Measurements from ENCODE around the gene SLC36A3. TPM values are rescaled to one million over a fixed set of nuclear protein-coding genes. Genes with fewer than 3 reads are reported as not detected.
"Not testable (repeated sequence)": the region's sequence is repeated elsewhere in the genome, so short reads cannot be mapped to it uniquely, and the experiment has no call there.

The SLC36A3 gene
- total RNA-seq, 1 donor = not detected

DNA sequence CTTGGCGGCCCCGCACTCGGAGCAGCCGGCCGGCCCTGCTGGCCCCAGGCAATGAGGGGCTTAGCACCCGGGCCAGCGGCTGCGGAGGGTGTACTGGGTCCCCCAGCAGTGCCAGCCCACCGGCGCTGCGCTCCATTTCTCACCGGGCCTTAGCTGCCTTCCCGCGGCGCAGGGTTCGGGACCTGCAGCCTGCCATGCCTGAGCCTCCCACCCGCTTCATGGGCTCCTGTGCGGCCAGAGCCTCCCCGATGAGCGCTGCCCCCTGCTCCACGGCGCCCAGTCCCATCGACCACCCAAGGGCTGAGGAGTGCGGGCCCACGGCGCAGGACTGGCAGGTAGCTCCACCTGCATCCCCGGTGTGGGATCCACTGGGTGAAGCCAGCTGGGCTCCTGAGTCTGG, 5.7 kb upstream of the SLC36A3 start:
- not testable (repeated sequence) for DNase-seq (ENCODE audit: low read depth in 2 of 3, low spot score in 2 of 3)

- DNase-seq (ENCODE audit: low read depth in 2 of 3, low spot score in 2 of 3) = peak in 2 of 3 donors; percentile 28 to 54
Measured at GRCh38 chr5:151298063-151298855, 5.3 kb downstream of the SLC36A3 start.

DNA sequence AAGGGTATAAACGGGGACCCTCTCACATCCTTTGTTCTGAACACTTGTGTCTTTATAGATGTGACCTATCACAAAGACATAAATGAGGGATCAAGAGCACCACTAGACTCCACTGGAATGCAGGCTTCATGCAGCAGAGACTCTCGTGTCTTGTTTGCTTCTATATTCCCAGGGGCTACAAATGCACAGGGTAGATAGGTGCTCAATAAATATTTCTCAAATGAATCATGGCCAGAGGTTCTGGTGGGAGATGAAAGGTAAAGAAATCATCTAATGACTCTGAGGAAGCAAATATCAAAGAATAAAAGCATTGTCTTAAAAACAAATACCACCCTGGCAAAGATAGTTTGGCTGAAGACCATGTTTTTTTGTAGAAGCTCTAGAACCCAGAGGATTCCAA, 6.6 kb downstream of the SLC36A3 start:
- no peak for DNase-seq (ENCODE audit: low read depth in 2 of 3, low spot score in 2 of 3)

DNA sequence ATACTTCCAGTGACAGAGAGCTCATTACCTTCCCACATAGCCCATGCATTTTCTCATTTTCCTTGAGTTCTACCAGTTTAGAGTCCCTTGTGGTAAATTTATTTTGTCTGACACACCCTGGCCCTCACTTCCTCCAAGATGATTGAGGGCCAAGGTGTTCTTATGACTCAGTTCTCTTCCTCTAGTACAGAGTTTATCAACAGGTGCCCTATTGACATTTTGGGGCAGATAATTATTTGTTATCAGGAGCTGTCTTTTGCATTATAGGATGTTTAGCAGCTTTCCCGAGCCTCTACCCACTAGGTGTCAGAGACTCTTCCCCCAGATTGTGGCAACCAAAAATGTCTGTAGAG, 7.1 kb downstream of the SLC36A3 start:
- DNase-seq (ENCODE audit: low read depth in 2 of 3, low spot score in 2 of 3) = no peak

DNA sequence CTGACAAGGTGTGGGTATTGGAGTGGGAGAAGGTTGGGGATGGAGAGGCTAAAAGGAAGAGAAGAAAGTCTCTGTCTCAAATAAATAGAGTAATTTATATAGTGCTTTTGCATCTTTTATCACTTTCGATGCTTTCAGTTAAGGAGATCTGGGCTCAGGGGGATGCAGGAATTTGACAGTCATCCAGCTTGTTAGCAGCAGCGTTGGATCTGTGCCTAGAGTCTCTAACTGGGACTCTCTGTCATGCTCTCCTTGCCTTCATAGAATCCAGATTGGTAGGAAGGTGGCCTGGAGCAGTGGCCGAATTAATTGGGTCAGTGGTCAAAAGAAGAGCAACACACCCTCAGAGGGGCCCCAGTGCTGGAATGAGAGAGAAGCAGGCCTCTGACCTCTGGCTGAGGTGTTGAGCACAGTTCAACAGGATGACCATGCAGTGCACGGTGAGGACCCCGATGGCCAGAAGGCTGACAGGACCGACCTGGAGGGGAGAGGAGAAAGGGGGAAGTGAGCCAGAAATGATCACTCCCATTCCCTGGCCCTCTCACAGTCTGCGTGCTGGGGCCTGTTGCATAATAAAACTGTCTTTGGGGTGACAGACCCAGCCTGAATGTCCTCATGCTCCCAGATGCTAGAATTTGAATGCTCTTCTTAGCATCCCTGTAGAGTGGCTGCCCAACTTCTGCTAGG, 7.6 kb downstream of the SLC36A3 start:
- DNase-seq (ENCODE audit: low read depth in 2 of 3, low spot score in 2 of 3) = no peak

DNA sequence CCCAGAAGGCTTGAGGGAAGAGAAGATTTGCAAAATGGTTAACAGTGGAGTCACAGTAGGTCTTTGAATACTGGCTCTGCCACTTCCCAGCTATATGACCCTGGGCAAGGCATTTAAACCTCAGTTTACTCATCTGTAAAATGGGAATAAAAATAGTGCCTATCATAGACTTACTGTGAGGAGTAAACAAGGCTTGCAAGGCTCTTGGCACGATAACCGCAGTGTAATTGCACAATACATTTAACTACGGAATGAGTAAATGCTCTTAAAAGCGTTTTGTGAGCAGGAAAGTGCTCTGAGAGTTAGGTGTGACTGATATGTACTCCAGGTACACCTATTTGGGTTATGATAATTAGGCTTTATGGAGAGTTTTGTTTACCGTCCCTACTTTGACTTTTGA, 8.4 kb downstream of the SLC36A3 start:
- no peak for DNase-seq (ENCODE audit: low read depth in 2 of 3, low spot score in 2 of 3)

DNA sequence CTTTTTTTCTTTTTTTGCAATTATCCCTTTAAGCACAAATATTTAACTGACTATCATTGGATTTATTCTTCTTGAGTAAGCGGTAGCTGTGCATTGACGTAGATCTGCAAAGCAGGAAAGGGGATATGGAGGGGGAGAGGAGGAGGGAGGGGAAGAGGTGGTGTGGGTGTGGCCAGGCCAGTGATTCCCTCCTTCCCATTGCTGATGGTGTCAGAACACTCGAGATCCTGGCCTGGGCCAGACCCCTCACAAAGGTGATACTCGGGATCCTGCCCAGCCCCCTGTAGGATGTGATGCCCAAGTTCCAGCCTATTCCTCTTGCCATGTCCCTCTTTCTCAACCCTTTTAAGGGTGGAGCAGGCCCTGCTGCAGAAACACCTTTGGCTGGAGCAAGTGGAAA, 9.9 kb downstream of the SLC36A3 start:
- DNase-seq (ENCODE audit: low read depth in 2 of 3, low spot score in 2 of 3) = no peak

- no peak for DNase-seq (ENCODE audit: low read depth in 2 of 3, low spot score in 2 of 3)
Measured at GRCh38 chr5:151288180-151288579, 15.4 kb downstream of the SLC36A3 start.

DNA sequence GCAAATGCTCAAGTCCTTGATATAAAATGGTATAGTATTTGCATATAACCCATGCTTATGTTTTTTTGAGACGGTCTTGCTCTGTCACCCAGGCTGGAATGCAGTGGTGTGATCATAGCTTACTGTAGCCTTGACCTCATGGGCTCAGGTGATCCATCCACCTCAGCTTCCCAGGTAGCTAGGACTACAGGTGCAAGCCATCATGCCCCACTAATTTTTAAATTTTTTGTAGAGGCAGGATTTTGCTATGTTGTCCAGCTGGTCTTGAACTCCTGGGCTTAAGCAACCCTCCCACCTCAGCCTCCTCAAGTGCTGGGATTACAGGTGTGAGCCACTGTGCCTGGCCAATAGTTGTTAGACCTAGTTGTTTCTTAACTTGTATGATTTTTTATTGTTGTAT, 17.3 kb downstream of the SLC36A3 start:
- DNase-seq (ENCODE audit: low read depth in 2 of 3, low spot score in 2 of 3) = no peak

GRCh38 chr5:151285683-151286082, 17.9 kb downstream of the SLC36A3 start:
- DNase-seq (ENCODE audit: low read depth in 2 of 3, low spot score in 2 of 3) = no peak

GRCh38 chr5:151284392-151284967, 19.1 kb downstream of the SLC36A3 start:
- no peak for DNase-seq (ENCODE audit: low read depth in 2 of 3, low spot score in 2 of 3)

DNA sequence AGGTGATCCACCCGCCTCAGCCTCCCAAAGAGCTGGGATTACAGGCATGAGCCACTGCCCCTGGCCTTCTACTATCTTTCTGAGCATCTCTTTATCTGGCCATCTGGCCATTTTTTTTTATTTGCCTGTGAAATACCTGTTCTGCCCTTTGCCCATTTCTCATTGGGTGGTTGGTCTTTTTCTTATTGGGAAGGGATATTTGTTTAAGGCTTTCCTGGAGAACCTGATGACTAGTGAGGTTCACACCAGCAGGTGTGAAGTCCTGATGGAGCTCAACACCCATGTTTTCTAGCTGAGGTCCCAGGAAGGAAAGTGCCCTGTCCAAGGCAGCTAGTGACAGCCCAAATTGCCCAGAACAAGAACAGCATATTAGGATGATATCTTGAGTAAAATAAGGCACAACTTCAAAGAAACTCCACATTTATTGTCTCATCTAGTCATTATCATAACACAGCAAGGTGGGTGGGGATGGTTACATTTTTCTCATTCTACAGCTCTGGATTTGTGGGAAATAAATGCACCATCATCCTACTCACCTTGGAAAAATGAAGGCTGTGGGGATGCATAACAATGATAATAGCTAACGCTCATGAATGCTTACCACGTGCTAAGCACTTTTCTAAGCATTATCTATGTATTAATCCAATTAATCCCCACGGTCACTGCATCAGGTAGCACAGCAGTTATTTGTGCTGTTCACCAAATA, 20.3 kb downstream of the SLC36A3 start:
- DNase-seq (ENCODE audit: low read depth in 2 of 3, low spot score in 2 of 3) = no peak

DNA sequence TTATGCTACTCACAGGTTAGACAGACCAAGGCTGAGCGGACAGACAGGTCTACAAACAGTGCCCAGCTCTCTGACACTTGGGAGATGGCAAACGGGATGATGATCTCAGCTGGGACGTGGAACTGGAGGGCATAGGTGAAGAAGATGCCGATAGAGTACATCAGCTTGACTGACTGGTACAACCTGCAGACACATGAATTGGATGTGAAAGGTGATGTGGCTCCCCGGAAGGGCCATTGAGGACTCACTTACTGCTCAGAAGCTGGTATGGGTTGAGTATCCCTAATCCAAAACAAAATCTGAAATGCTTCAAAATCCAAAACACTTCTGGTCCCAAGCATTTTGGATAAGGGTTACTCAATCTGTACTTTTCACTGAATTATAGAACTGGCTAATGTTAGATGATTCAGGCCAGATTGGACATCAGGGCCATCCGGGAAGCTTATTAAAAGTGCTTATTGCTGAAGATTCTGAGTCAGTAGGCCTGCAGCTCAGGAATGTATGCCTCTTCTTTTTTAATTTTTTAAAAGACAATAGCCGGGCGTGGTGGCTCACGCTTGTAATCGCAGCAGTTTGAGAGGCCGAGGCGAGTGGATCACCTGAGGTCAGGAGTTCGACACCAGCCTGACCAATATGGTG, 22.4 kb downstream of the SLC36A3 start:
- DNase-seq (ENCODE audit: low read depth in 2 of 3, low spot score in 2 of 3) = no peak

- no peak for DNase-seq (ENCODE audit: low read depth in 2 of 3, low spot score in 2 of 3)
Measured at GRCh38 chr5:151280443-151280842, 23.1 kb downstream of the SLC36A3 start.

DNA sequence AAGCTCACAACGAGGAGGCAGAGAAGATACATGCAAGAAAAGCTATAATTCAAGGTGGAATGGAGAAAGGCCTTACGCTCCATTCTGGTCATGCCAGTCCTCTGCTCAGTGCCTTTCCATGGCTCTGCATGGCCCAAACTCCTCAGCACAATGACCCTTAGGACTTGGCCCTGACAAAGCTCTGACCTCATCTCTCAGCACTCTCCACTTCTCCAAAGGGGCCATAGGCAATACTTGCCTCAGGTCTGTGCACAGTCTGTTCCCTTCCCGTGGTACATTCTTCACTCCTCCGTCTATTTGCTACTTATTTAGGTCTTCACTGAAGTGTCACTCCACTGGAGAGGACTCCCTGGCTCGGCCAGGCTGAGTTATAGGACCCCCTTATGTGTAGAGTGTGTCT, 24.7 kb downstream of the SLC36A3 start:
- DNase-seq (ENCODE audit: low read depth in 2 of 3, low spot score in 2 of 3) = no peak

DNA sequence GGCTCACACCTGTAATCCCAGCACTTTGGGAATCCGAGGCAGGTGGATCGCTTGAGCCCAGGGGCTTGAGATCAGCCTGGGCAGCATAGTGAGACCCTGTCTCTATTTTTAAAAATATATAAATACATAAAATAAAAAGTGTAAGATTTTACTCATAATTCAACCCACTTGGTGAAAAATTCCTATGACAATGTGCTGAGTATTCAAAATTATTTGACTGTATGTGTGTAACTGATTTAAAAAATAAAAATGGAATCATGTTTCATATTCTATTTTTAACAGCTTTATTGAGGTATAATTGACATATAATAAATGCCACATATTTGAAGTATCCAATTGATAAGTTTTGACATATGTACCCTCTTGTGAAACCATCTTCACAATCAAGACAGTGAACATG, 27.8 kb downstream of the SLC36A3 start:
- no peak for DNase-seq (ENCODE audit: low read depth in 2 of 3, low spot score in 2 of 3)

- no peak for DNase-seq (ENCODE audit: low read depth in 2 of 3, low spot score in 2 of 3)
Measured at GRCh38 chr5:151274666-151275065, 28.9 kb downstream of the SLC36A3 start.

GRCh38 chr5:151271336-151271735, 32.2 kb downstream of the SLC36A3 start:
- DNase-seq (ENCODE audit: low read depth in 2 of 3, low spot score in 2 of 3) = peak in 1 of 3 donors; percentile 6

DNA sequence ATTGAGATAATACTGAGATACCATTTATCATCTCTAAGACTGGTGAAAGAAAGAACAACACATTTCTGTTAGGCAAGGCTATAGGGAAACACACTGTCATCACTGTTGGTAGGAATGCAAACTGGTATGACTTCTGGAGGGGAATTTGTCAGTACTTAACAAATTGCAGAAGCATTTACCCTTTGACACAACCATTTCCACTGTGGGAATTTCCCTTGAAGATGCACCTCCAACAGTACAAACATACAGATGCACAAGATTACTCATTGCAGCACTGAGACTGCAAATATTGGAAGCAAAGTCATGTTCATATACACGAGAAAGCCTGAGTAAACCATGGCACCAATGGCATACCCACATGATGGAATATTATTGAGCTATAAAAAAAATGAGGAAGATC, 33.0 kb downstream of the SLC36A3 start:
- DNase-seq (ENCODE audit: low read depth in 2 of 3, low spot score in 2 of 3) = no peak

- no peak for DNase-seq (ENCODE audit: low read depth in 2 of 3, low spot score in 2 of 3)
Measured at GRCh38 chr5:151267491-151268260, 35.9 kb downstream of the SLC36A3 start.
